Cerebellar cortex (tissue), 1 donor: ENCODE results near the gene SPATA21.

ENCODE experiments used
- DNase-seq: peaks from one replicate; pipeline ENCODE4 v3.0.0-alpha.2; 2015; ENCODE audit warnings: low spot score

SPATA21 gene

DNA sequence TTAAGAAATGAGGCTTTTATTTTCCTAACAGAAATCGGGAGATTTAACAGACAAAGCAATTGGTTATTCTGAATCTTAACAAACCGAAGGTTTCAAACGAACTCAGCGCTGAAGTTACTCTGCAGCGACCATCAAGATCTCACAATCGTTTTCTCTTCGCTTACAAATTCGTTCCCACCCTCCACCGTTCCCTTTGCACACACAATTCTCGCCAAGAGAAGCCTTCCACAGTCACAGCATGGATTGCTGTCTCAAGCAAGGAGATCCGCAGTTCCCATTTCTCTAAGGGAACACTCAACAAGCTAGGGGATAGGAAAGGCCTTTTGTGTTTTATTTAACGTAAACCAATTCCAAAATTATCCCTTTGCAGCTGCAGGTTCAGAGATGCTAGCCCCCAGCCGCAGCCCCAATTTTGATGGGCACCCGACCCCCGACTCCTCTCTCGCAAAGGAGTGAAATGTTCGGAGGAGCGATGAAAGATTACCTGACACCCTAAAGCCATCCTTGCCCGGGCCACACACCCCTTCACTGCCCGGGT, 85.7 kb downstream of the SPATA21 start:
- peak; percentile 49 for DNase-seq

DNA sequence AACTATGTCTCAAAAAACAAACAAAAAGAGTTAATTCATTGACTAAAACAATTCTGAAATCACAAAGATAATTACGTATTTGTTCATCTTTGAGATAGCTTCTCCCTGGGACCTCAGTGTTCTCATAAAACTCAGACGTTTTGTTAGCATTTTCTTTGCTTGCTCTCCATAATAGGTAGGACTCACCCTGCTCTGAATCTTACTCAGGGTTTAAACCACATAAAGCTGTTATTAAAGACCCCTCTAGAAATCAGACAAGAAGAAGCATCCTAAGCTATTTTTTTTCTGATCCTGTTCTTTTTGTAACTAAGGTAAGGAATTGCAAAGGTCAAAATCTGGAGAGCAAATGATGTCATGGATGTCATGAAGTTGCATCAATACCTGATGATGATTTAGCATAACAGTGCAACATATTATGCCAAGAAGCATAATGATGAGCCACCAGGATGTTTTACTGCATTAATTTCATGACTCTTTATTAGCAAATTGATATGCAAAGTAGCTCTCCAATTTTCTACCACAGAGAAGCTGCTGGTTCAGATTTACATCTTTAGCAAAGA, 87.3 kb downstream of the SPATA21 start:
- DNase-seq, result no peak
